ENCODE results near the gene TLE4.
A peak's percentile ranks its signal among the peaks of the same experiment; 100 is the strongest.

The TLE4 gene

DNA sequence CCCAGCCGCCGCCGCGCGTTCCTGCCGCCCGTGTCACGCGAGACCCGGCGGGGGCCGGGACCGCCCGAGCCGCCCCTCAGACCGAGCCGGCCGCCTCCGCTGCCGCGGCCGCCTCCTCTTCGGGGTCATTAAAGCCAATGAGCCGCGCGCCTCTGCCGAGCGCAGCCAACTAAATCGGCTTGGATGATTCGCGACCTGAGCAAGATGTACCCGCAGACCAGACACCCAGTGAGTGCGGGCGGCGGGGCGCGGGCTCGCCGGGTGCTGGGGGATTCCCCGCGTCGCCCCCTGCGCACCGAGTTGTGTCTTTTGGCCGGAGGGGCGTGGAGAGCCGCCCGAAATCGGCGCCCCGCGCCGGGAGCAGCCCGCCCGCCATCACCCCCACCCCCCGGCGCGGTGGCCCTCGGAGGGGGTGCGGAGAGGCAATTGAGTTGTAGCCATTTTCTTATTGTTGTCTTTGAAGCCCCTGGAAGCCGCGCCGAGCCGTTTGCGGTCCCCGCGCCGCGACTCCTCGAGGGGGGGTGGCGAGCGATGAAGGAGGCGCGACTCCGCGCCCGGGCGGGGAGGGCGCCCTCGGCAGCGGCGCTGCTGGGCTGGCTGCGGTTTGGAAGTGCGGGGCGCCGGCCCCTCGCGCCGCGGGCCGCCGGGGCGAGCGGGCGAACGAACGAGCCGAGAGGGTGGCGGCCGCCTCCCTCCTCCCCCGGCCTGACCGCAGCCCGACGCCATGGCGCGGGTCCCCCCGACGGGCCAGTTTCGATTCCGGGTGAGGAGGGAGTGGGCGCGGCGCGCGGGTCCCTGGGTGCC is 1.0 kb downstream of the TLE4 start:
- DNase-seq, result peak; percentile 25

DNA sequence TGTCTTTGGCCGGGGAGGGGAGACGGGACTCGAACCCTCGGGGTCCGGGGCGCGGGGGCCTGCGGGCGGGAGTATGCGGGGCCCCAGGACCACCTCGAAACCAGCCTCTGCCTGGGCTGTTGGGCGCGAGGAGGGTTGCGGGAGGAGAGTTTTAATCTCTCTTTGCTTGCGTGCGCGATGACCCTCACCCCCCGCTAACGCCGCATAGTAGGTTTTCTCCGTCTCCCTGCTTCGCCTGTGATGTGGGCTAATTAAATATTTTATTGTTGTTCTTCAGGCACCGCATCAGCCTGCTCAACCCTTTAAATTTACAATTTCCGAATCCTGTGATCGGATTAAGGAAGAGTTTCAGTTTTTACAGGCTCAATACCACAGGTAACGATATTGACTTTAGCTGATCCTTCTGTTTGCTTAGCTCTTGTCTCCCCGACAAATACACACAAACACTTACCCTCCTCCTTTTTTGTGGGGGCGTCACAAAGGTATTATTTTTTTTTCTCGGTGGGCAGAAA is 1.7 kb downstream of the TLE4 start:
- peak; percentile 6 for DNase-seq

DNA sequence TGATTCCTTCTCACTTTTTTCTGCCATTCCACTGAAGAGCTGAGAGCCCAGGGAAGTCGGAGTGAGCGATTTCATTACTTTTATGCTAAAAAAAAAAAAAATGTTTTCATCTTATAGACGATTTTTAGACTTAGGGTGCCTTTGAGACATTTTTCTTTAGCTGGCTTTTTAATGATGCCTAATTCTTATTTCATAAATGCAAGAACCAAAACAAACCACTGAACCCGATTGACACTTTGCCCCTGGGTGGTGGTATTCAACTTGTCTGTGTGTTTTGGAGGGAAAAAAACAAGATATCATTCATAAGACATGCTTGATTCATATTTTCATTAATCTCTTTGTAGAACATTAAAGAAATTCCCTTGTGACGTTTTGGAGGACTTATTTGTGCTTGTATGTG is 2.4 kb downstream of the TLE4 start:
- no peak for DNase-seq

GRCh38 chr9:79574781-79575180 is 3.0 kb downstream of the TLE4 start:
- no peak for DNase-seq

DNA sequence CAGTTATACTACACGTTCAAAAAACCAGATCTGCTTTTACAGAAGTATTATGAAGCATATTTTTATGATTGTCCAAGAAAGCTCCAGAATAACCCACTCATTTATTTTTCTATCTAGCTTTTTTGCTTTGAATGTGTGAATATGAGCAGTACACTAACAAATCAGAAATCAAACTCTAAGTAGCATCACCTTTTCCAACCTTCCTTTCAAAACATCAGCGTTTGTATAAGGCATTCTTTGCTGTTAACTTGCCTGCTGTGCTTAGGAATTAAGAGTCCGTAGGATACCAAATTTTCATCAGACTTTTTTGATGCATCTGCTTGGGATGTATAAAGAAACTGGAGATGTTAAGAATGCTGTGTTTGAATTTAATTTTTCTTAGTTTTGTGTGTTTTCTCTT is 3.8 kb downstream of the TLE4 start:
- DNase-seq, result no peak

DNA sequence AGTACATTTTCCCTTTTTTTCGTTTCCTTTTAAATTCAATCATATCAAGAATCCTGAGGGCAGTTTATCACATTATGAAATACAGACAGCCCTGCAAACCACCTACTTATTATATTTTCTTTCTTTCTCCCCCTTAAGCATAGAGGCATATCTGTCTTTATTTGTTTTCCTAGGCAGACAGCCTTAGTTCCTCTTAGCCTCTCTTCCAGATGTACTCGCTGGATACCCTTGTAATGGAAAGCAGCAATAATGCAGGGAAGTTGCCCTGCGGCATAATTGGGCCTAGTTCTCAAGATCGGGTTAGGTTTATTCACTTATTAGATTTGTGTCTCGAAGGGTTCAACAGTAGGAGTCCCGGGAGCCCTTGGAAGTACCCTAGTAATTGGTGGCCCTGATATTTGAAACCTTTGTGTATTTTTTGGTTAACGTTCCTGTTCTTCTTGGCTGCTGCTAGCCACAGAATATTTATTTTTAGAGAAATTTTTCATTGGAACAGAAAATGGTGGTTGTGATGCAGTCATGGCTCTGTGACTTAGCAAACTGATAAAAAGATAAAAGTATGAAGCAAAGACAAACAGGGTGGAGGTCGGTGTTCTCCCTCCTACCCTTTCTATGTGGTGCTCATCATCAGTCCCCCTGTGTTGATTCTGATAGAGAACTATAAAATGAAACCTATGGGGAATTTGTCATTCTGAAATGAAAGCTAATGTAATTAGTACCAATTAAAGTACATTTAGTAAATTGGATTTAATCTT is 6.4 kb downstream of the TLE4 start:
- no peak for DNase-seq

- no peak for DNase-seq
These were observed 7.1 kb downstream of the TLE4 start for GRCh38 chr9:79578891-79579290.

GRCh38 chr9:79579624-79580023 is 7.9 kb downstream of the TLE4 start:
- DNase-seq, result no peak

- no peak for DNase-seq
These were observed 8.3 kb downstream of the TLE4 start for GRCh38 chr9:79580055-79580454.

DNA sequence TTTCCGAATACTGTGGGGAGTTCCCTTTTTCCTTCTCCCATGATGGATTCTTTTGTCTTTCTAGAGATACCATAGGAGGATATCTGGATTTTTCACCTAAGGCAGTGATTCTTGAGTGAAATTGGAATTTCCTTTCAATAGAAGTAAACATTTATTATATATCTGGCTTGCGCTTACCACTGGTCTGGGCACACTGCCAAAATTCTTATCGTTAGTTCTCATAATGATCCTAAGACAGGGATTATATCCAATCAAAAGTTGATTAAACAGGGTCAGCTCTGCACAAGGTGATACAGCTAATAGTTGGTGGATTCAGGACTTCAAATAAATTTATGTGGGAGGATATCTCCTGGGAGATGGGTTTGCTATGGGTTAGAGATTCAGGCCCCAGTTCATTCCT is 9.6 kb downstream of the TLE4 start:
- no peak for DNase-seq

- DNase-seq, result no peak
These were observed 10.0 kb downstream of the TLE4 start for GRCh38 chr9:79581794-79582193.

GRCh38 chr9:79583952-79584654 is 12.3 kb downstream of the TLE4 start:
- no peak for DNase-seq

DNA sequence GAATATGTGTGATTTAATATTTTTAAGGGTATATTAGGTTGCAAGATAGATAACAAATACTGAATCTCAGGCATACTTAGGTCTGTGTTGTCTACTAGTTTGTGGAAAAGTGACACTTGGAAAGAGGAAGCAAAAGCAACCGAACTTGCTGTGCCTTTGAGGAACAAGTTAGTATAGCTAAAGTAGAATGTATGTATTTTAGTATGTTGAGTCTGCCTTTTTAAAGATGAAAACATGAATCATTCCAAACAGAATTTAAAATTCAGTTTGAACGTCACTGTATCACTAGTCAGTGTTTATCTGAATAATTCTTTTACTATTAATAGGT is 12.9 kb downstream of the TLE4 start:
- no peak for DNase-seq

DNA sequence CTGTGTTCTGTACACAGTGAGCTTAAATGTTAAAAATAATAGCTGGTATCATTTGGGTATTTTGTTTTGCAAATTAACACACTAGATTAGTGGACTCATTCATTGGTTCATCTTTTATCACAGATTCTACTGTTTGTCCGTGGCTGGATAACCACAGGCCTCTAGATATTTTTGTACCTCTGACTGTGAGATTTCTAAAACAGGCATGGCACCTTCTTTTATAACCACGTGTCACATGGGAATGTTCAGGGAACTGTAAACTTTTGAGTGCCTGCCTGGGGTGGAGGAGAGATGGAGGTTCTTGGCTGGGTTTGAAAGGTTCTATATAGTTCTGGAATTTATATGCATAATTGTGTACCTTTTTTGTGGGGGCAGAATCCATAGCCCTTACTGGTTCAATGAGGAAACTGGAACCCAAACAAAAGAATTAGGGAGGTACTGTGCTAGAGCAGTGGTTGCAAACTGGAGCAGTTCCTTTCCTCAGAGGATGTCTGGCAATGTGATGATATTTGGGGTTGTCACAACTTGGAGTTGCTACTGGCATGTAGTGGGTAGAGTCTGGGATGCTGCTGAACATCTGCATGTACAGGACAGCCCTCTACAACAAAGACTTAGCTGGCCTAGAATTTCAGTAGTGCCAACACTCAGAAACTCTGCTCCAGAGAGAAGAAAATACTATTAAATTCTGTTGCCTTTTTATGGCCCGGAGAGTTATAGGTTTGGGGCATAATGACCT is 16.9 kb downstream of the TLE4 start:
- peak; percentile 56 for DNase-seq

GRCh38 chr9:79591458-79591857 is 19.7 kb downstream of the TLE4 start:
- no peak for DNase-seq

DNA sequence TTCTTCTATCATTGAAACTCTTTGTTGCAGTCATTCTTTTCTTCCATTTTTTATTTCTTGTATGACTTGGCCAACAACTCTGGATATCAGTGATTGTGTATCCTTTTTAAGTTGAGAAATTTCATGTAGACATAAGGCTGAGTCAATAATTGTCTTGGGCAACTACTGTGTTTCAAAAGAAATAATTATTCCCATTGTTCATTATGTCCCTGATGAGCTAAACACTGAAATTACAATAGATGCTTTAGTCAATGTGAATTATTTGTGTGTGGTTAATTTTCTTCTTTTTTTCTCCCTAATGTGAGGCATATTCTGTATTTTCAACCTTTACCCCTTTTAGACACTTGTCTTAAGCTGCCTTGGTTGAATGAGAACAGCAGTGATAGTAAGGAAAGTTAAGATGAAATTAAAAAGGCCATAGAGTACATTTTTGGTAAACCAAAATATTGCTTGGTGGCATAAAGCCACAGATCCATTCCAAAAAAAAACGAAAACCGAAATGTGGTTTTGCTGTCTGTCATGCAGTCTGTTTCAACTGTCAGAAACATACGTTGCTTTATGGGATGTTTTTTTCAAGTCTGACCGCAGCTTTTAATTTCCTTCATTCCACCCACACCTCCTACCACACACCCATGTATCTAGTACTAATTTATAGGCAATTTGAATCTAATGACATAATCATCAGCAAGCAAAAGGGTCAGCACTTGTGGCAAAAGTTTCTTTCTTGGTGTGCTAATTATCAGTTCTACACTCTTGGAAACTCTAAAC is 21.1 kb downstream of the TLE4 start:
- DNase-seq, result no peak

GRCh38 chr9:79598562-79599345 is 27.0 kb downstream of the TLE4 start:
- no peak for DNase-seq

DNA sequence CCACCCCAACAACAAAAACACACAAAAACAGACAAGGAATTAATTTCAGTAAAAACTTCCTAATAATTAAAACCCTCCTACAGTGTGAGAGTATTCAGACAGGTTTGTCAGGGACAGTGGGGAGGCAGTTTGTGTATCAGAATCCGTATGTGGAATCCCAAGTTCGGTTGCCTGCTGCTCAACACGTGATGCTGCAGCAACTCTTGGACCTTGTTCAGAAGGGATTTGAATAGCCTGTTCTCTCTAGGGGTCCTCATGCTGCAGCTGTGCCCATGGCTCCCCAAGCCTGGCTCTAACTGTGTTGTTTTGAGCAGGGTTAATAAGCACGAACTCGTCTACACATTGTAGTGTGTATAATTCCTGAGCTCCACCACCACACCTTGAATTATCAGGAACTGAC is 28.7 kb downstream of the TLE4 start:
- no peak for DNase-seq

GRCh38 chr9:79603222-79603920 is 31.6 kb downstream of the TLE4 start:
- no peak for DNase-seq

- no peak for DNase-seq
These were observed 32.4 kb downstream of the TLE4 start for GRCh38 chr9:79604149-79604548.
